CD8-positive, alpha-beta memory T cell (primary cell): ENCODE results near the gene SMTNL2. TPM values are rescaled to one million over a fixed set of nuclear protein-coding genes. Genes with fewer than 3 reads are reported as not detected.

Source experiments
- CTCF ChIA-PET: fragments of 350-600 bp; sonication (Branson Sonifier 250); formaldehyde crosslinking; loops from one replicate; lab custom pipeline; 2021; ENCODE audit warnings: antibody characterized with exemption; lab: Charles Lee
- POLR2A ChIA-PET: fragments of 350-600 bp; sonication (Branson Sonifier 250); formaldehyde crosslinking; loops from one replicate; lab custom pipeline; 2021; ENCODE audit warnings: antibody characterized with exemption; lab: Charles Lee
- DNase-seq, 5 donors: peaks; one replicate each; pipeline versions ENCODE4 v3.0.0 to v3.0.0-alpha.2; 2020 to 2022; ENCODE audit warnings: mixed read lengths in 1 of 5
- H3K27ac ChIP-seq: one replicate; pipeline ENCODE4 v1.7.0; 2013; ENCODE audit warnings: low read depth, mild to moderate bottlenecking, low read length, moderate library complexity
- H3K27me3 ChIP-seq: 2 replicates; pipeline ENCODE4 v1.7.0; 2013; ENCODE audit warnings: low read length, mild to moderate bottlenecking; ENCODE audit not compliant: insufficient read depth, poor library complexity, severe bottlenecking
- H3K36me3 ChIP-seq: 2 replicates; pipeline ENCODE4 v1.7.0; 2013; ENCODE audit warnings: mild to moderate bottlenecking, low read length, moderate library complexity; ENCODE audit not compliant: insufficient read depth
- H3K4me1 ChIP-seq: 2 replicates; pipeline ENCODE4 v1.7.0; 2013; ENCODE audit warnings: mild to moderate bottlenecking, low read length, moderate library complexity; ENCODE audit not compliant: insufficient read depth
- H3K4me3 ChIP-seq: 2 replicates; pipeline ENCODE4 v1.7.0; 2013; ENCODE audit warnings: mild to moderate bottlenecking, low read length
- H3K9me3 ChIP-seq: 2 replicates; pipeline ENCODE4 v1.7.0; 2013; ENCODE audit warnings: mild to moderate bottlenecking, low read length
- H3K27ac Mint-ChIP-seq, 8 donors: one replicate each; pipeline ENCODE4 v1.8.0; 2020 to 2021; ENCODE audit warnings: mixed read lengths in 8 of 8, mild to moderate bottlenecking in 6 of 8, inconsistent platforms in 3 of 8, moderate library complexity in 3 of 8
- H3K27me3 Mint-ChIP-seq, 2 donors: one replicate each; pipeline ENCODE4 v1.8.0; 2020 to 2021; ENCODE audit warnings: mixed read lengths in 2 of 2, mild to moderate bottlenecking in 1 of 2, moderate library complexity in 1 of 2
- H3K36me3 Mint-ChIP-seq, 3 donors: one replicate each; pipeline ENCODE4 v1.8.0; 2020 to 2021; ENCODE audit warnings: mixed read lengths in 3 of 3, inconsistent platforms in 1 of 3, mild to moderate bottlenecking in 1 of 3
- H3K4me1 Mint-ChIP-seq, 3 donors: one replicate each; pipeline ENCODE4 v1.8.0; 2020 to 2021; ENCODE audit warnings: mixed read lengths in 3 of 3, inconsistent platforms in 1 of 3, mild to moderate bottlenecking in 1 of 3
- H3K4me3 Mint-ChIP-seq, 7 donors: one replicate each; pipeline ENCODE4 v1.8.0; 2020 to 2021; ENCODE audit warnings: mixed read lengths in 7 of 7, mild to moderate bottlenecking in 6 of 7, moderate library complexity in 4 of 7, inconsistent platforms in 2 of 7
- H3K9me3 Mint-ChIP-seq, 5 donors: one replicate each; pipeline ENCODE4 v1.8.0; 2020 to 2022; ENCODE audit warnings: mixed read lengths in 5 of 5, mild to moderate bottlenecking in 3 of 5, moderate library complexity in 2 of 5, inconsistent platforms in 1 of 5
- polyA plus RNA-seq: library from polyadenylated mRNA; unstranded; fragments of 300-500 nt; fragmentation: Illumina TruSeq; gene quantifications from one replicate; pipeline ENCODE4 v1.2.3, GENCODE V29; 2021
- total RNA-seq, 2 experiments: library from RNA; stranded (reverse); gene quantifications; one replicate each; pipeline ENCODE4 v1.2.3, GENCODE V29; 2021

The SMTNL2 gene
- total and polyA plus RNA-seq, 3 experiments from 2014 or later: not detected

- Histone ChIP-seq H3K4me1 (no peaks in the 10 kb centered on the region), H3K9me3 (no peaks in the 10 kb centered on the region), H3K36me3 (no peaks in the 10 kb centered on the region), H3K27me3 (peaks cover 11% of the 10 kb centered on the region), H3K4me3 (no peak overlapping the region), H3K27ac (no peak overlapping the region)
- Mint-ChIP-seq H3K4me3 (no peak overlapping the region), H3K27ac (no peak overlapping the region), H3K4me1 (peaks cover 3 to 10% (median 4%) of the 10 kb centered on the region in 3 donors), H3K36me3 (no peaks in the 10 kb centered on the region), H3K27me3 (peaks cover 19 to 29% of the 10 kb centered on the region in 2 donors), H3K9me3 (no peaks in the 10 kb centered on the region)
- no peak for DNase-seq
- ChIA-PET CTCF (interaction anchor here (1.4 kb wide), 1 partner anchor 13 kb away, joined by 7 read pairs; no protein-coding TSS in a partner anchor), POLR2A (no interaction called here)
These were observed 4.7 kb upstream of the SMTNL2 start for GRCh38 chr17:4579678-4580077.

GRCh38 chr17:4580291-4580690 is 4.0 kb upstream of the SMTNL2 start:
- DNase-seq: no peak
- Histone ChIP-seq H3K27ac (no peak overlapping the region), H3K4me1 (no peaks in the 10 kb centered on the region), H3K4me3 (no peak overlapping the region), H3K27me3 (peaks cover 14% of the 10 kb centered on the region), H3K9me3 (no peaks in the 10 kb centered on the region), H3K36me3 (no peaks in the 10 kb centered on the region)
- H3K36me3 Mint-ChIP-seq: no peaks in the 10 kb centered on the region
- H3K27me3 Mint-ChIP-seq: peaks cover 19 to 33% of the 10 kb centered on the region in 2 donors
- H3K9me3 Mint-ChIP-seq: no peaks in the 10 kb centered on the region
- no peak overlapping the region for H3K4me3 Mint-ChIP-seq
- CTCF ChIA-PET: interaction anchor here (1.4 kb wide), 1 partner anchor 14 kb away, joined by 7 read pairs; no protein-coding TSS in a partner anchor
- peaks cover 4 to 14% (median 4%) of the 10 kb centered on the region in 3 donors for H3K4me1 Mint-ChIP-seq
- POLR2A ChIA-PET: no interaction called here
- peak overlapping the region in 1 of 8 donors; percentile 33 for H3K27ac Mint-ChIP-seq

- peaks cover 22% of the 10 kb centered on the region for H3K27me3 ChIP-seq
- no peaks in the 10 kb centered on the region for H3K9me3 ChIP-seq
- Mint-ChIP-seq H3K4me3 (no peak overlapping the region), H3K4me1 (peaks cover 4 to 14% (median 4%) of the 10 kb centered on the region in 3 donors), H3K27ac (peak overlapping the region in 1 of 8 donors; percentile 67), H3K9me3 (no peaks in the 10 kb centered on the region), H3K36me3 (no peaks in the 10 kb centered on the region), H3K27me3 (peaks cover 31 to 45% of the 10 kb centered on the region in 2 donors)
- DNase-seq: no peak
- POLR2A ChIA-PET: no interaction called here
- CTCF ChIA-PET: interaction anchor here (1.4 kb wide), 1 partner anchor 15 kb away, joined by 6 read pairs; no protein-coding TSS in a partner anchor
- H3K4me1 ChIP-seq: no peaks in the 10 kb centered on the region
- H3K36me3 ChIP-seq: no peaks in the 10 kb centered on the region
- no peak overlapping the region for H3K27ac ChIP-seq
- no peak overlapping the region for H3K4me3 ChIP-seq
These were observed 2.2 kb upstream of the SMTNL2 start for GRCh38 chr17:4582101-4582501.

GRCh38 chr17:4582691-4583090 is 1.6 kb upstream of the SMTNL2 start:
- ChIA-PET POLR2A (no interaction called here), CTCF (interaction anchor here (1.4 kb wide), 1 partner anchor 16 kb away, joined by 6 read pairs; no protein-coding TSS in a partner anchor)
- Histone ChIP-seq H3K27me3 (peaks cover 22% of the 10 kb centered on the region), H3K4me3 (no peak overlapping the region), H3K4me1 (no peaks in the 10 kb centered on the region), H3K36me3 (no peaks in the 10 kb centered on the region), H3K9me3 (no peaks in the 10 kb centered on the region), H3K27ac (no peak overlapping the region)
- Mint-ChIP-seq H3K27me3 (peaks cover 31 to 45% of the 10 kb centered on the region in 2 donors), H3K4me1 (peaks cover 4 to 14% (median 4%) of the 10 kb centered on the region in 3 donors), H3K4me3 (no peak overlapping the region), H3K36me3 (no peaks in the 10 kb centered on the region), H3K9me3 (no peaks in the 10 kb centered on the region), H3K27ac (no peak overlapping the region)
- DNase-seq: no peak

- Histone ChIP-seq H3K4me3 (no peak overlapping the region), H3K9me3 (no peaks in the 10 kb centered on the region), H3K4me1 (no peaks in the 10 kb centered on the region), H3K36me3 (no peaks in the 10 kb centered on the region), H3K27ac (no peak overlapping the region), H3K27me3 (peaks cover 22% of the 10 kb centered on the region)
- peaks cover 4 to 14% (median 4%) of the 10 kb centered on the region in 3 donors for H3K4me1 Mint-ChIP-seq
- no peaks in the 10 kb centered on the region for H3K9me3 Mint-ChIP-seq
- H3K36me3 Mint-ChIP-seq: no peaks in the 10 kb centered on the region
- H3K27ac Mint-ChIP-seq: no peak overlapping the region
- POLR2A ChIA-PET: no interaction called here
- DNase-seq: no peak
- CTCF ChIA-PET: no interaction called here
- H3K4me3 Mint-ChIP-seq: peak overlapping the region in 4 of 7 donors; percentile 29 to 74 (median 55)
- peaks cover 31 to 45% of the 10 kb centered on the region in 2 donors for H3K27me3 Mint-ChIP-seq
These were observed 1.1 kb upstream of the SMTNL2 start for GRCh38 chr17:4583206-4583605.

- Mint-ChIP-seq H3K36me3 (no peaks in the 10 kb centered on the region), H3K4me1 (peaks cover 4 to 14% (median 4%) of the 10 kb centered on the region in 3 donors), H3K9me3 (no peaks in the 10 kb centered on the region), H3K27me3 (peaks cover 31 to 45% of the 10 kb centered on the region in 2 donors), H3K4me3 (peak overlapping the region; percentile 7 to 82 (median 73)), H3K27ac (no peak overlapping the region)
- H3K36me3 ChIP-seq: no peaks in the 10 kb centered on the region
- no peak overlapping the region for H3K27ac ChIP-seq
- no peaks in the 10 kb centered on the region for H3K4me1 ChIP-seq
- no peaks in the 10 kb centered on the region for H3K9me3 ChIP-seq
- ChIA-PET CTCF (no interaction called here), POLR2A (no interaction called here)
- DNase-seq: peak in 1 of 5 donors; percentile 11
- H3K27me3 ChIP-seq: peaks cover 22% of the 10 kb centered on the region
- no peak overlapping the region for H3K4me3 ChIP-seq
These were observed 588 bp upstream of the SMTNL2 start for GRCh38 chr17:4583782-4584100.

GRCh38 chr17:4584917-4585637 is 748 bp downstream of the SMTNL2 start:
- Histone ChIP-seq H3K36me3 (no peaks in the 10 kb centered on the region), H3K4me1 (no peaks in the 10 kb centered on the region), H3K4me3 (no peak overlapping the region), H3K27me3 (peaks cover 22% of the 10 kb centered on the region), H3K9me3 (no peaks in the 10 kb centered on the region), H3K27ac (no peak overlapping the region)
- Mint-ChIP-seq H3K4me1 (peaks cover 4 to 14% (median 4%) of the 10 kb centered on the region in 3 donors), H3K4me3 (peak overlapping the region in 5 of 7 donors; percentile 19 to 64 (median 62)), H3K27me3 (peaks cover 31 to 45% of the 10 kb centered on the region in 2 donors), H3K9me3 (no peaks in the 10 kb centered on the region), H3K36me3 (no peaks in the 10 kb centered on the region), H3K27ac (no peak overlapping the region)
- DNase-seq: no peak
- CTCF ChIA-PET: no interaction called here
- POLR2A ChIA-PET: no interaction called here

- Mint-ChIP-seq H3K4me1 (peaks cover 4 to 14% (median 4%) of the 10 kb centered on the region in 3 donors), H3K4me3 (peak overlapping the region in 1 of 7 donors; percentile 64), H3K27me3 (peaks cover 31 to 50% of the 10 kb centered on the region in 2 donors), H3K27ac (no peak overlapping the region), H3K36me3 (no peaks in the 10 kb centered on the region), H3K9me3 (no peaks in the 10 kb centered on the region)
- Histone ChIP-seq H3K36me3 (no peaks in the 10 kb centered on the region), H3K27me3 (peaks cover 22% of the 10 kb centered on the region), H3K9me3 (no peaks in the 10 kb centered on the region), H3K27ac (no peak overlapping the region), H3K4me1 (no peaks in the 10 kb centered on the region), H3K4me3 (no peak overlapping the region)
- DNase-seq: no peak
- POLR2A ChIA-PET: no interaction called here
- CTCF ChIA-PET: no interaction called here
These were observed 1.3 kb downstream of the SMTNL2 start for GRCh38 chr17:4585638-4585994.
